ENCODE measurements around the gene DYNC2LI1. TPM values are rescaled to one million over a fixed set of nuclear protein-coding genes. Genes with fewer than 3 reads are reported as not detected.

The DYNC2LI1 gene
- total and polyA plus RNA-seq, 2 donors, result 17.3 to 26.4 TPM

- no peaks in the 10 kb centered on the region for H3K27me3 ChIP-seq (ENCODE audit: control insufficient read depth in 2 of 2, insufficient read depth in 1 of 2, low read length in 1 of 2)
- 97% methylated on average over 1 of the region's 1 CpG for WGBS
- DNase-seq (ENCODE audit: low read depth in 6 of 9, low spot score in 9 of 9), result no peak
- H3K9me3 ChIP-seq (ENCODE audit: control insufficient read depth in 2 of 2, insufficient read depth in 1 of 2, low read length in 1 of 2), result no peaks in the 10 kb centered on the region
- no peaks in the 10 kb centered on the region for H3K36me3 ChIP-seq (ENCODE audit: control insufficient read depth in 2 of 2, insufficient read depth in 2 of 2, low read length in 1 of 2)
- no peak overlapping the region for H3K27ac ChIP-seq (ENCODE audit: low read depth in 1 of 2, low read length in 1 of 2)
- no peak overlapping the region for H3K4me3 ChIP-seq (ENCODE audit: low read length in 2 of 2)
- no peaks in the 10 kb centered on the region for H3K4me1 ChIP-seq (ENCODE audit: control insufficient read depth in 2 of 2, insufficient read depth in 2 of 2, low read length in 2 of 2)
Observed at GRCh38 chr2:43796206-43796605, 22.4 kb downstream of the DYNC2LI1 start.

- no peaks in the 10 kb centered on the region for H3K36me3 ChIP-seq (ENCODE audit: control insufficient read depth in 2 of 2, insufficient read depth in 2 of 2, low read length in 1 of 2)
- H3K4me3 ChIP-seq (ENCODE audit: low read length in 2 of 2), result no peak overlapping the region
- no peaks in the 10 kb centered on the region for H3K4me1 ChIP-seq (ENCODE audit: control insufficient read depth in 2 of 2, insufficient read depth in 2 of 2, low read length in 2 of 2)
- 91% methylated on average over 4 of the region's 4 CpGs for WGBS
- no peak for DNase-seq (ENCODE audit: low read depth in 6 of 9, low spot score in 9 of 9)
- H3K27me3 ChIP-seq (ENCODE audit: control insufficient read depth in 2 of 2, insufficient read depth in 1 of 2, low read length in 1 of 2), result no peaks in the 10 kb centered on the region
- no peaks in the 10 kb centered on the region for H3K9me3 ChIP-seq (ENCODE audit: control insufficient read depth in 2 of 2, insufficient read depth in 1 of 2, low read length in 1 of 2)
- H3K27ac ChIP-seq (ENCODE audit: low read depth in 1 of 2, low read length in 1 of 2), result no peak overlapping the region
Observed at GRCh38 chr2:43798300-43798699, 24.5 kb downstream of the DYNC2LI1 start.

DNA sequence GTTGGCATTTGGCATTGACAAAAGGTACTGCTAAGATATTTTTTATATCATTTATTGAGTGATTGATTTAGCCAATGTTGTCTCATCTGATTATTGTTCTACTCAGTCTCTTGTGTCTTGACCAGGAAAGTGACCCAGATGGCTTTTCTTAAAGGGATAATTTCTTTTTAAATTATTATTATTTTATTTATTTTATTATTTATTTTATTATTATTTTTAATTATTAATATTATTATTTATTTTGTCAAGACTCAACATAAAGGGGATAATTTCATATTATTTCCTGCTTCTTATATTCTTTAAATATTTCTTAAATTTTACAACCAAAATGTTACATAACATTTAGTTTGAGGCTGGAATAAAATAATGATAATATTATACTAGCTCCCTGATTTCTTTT lies 27.1 kb downstream of the DYNC2LI1 start:
- Histone ChIP-seq H3K4me1 (ENCODE audit: control insufficient read depth in 2 of 2, insufficient read depth in 2 of 2, low read length in 2 of 2) (no peaks in the 10 kb centered on the region), H3K27me3 (ENCODE audit: control insufficient read depth in 2 of 2, insufficient read depth in 1 of 2, low read length in 1 of 2) (no peaks in the 10 kb centered on the region), H3K9me3 (ENCODE audit: control insufficient read depth in 2 of 2, insufficient read depth in 1 of 2, low read length in 1 of 2) (no peaks in the 10 kb centered on the region), H3K27ac (ENCODE audit: low read depth in 1 of 2, low read length in 1 of 2) (no peak overlapping the region), H3K4me3 (ENCODE audit: low read length in 2 of 2) (no peak overlapping the region), H3K36me3 (ENCODE audit: control insufficient read depth in 2 of 2, insufficient read depth in 2 of 2, low read length in 1 of 2) (no peaks in the 10 kb centered on the region)
- DNase-seq (ENCODE audit: low read depth in 6 of 9, low spot score in 9 of 9), result no peak

GRCh38 chr2:43802135-43802534 lies 28.3 kb downstream of the DYNC2LI1 start:
- 98% methylated on average over 2 of the region's 2 CpGs for WGBS
- Histone ChIP-seq H3K9me3 (ENCODE audit: control insufficient read depth in 2 of 2, insufficient read depth in 1 of 2, low read length in 1 of 2) (no peaks in the 10 kb centered on the region), H3K27ac (ENCODE audit: low read depth in 1 of 2, low read length in 1 of 2) (no peak overlapping the region), H3K4me1 (ENCODE audit: control insufficient read depth in 2 of 2, insufficient read depth in 2 of 2, low read length in 2 of 2) (no peaks in the 10 kb centered on the region), H3K36me3 (ENCODE audit: control insufficient read depth in 2 of 2, insufficient read depth in 2 of 2, low read length in 1 of 2) (no peaks in the 10 kb centered on the region), H3K4me3 (ENCODE audit: low read length in 2 of 2) (no peak overlapping the region), H3K27me3 (ENCODE audit: control insufficient read depth in 2 of 2, insufficient read depth in 1 of 2, low read length in 1 of 2) (no peaks in the 10 kb centered on the region)
- DNase-seq (ENCODE audit: low read depth in 6 of 9, low spot score in 9 of 9), result no peak

DNA sequence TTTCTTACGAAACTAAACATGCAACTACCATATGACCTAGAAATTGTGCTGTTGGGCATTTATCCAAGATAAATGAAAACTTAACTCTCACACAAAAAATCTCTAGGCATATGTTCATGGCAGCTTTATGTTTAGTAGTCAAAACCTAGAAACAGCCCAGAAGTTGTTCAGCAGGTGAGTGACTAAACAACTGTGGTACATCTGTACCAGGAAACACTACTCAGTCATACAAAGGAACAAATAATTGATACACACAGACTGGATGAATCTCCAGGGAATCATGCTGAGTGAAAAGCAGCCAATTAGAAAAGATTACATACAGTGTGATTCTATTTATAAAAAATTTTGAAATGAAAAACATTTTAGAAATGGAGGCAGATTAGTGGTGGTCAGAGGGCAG lies 29.3 kb downstream of the DYNC2LI1 start:
- no peak for DNase-seq (ENCODE audit: low read depth in 6 of 9, low spot score in 9 of 9)
- H3K27ac ChIP-seq (ENCODE audit: low read depth in 1 of 2, low read length in 1 of 2), result no peak overlapping the region
- 98% methylated on average over 1 of the region's 1 CpG for WGBS
- H3K4me1 ChIP-seq (ENCODE audit: control insufficient read depth in 2 of 2, insufficient read depth in 2 of 2, low read length in 2 of 2), result no peaks in the 10 kb centered on the region
- H3K4me3 ChIP-seq (ENCODE audit: low read length in 2 of 2), result no peak overlapping the region
- H3K9me3 ChIP-seq (ENCODE audit: control insufficient read depth in 2 of 2, insufficient read depth in 1 of 2, low read length in 1 of 2), result no peaks in the 10 kb centered on the region
- no peaks in the 10 kb centered on the region for H3K27me3 ChIP-seq (ENCODE audit: control insufficient read depth in 2 of 2, insufficient read depth in 1 of 2, low read length in 1 of 2)
- H3K36me3 ChIP-seq (ENCODE audit: control insufficient read depth in 2 of 2, insufficient read depth in 2 of 2, low read length in 1 of 2), result no peaks in the 10 kb centered on the region

- no peaks in the 10 kb centered on the region for H3K36me3 ChIP-seq (ENCODE audit: control insufficient read depth in 2 of 2, insufficient read depth in 2 of 2, low read length in 1 of 2)
Observed at GRCh38 chr2:43806719-43807031, 32.8 kb downstream of the DYNC2LI1 start.

GRCh38 chr2:43810452-43810851 lies 36.6 kb downstream of the DYNC2LI1 start:
- H3K4me3 ChIP-seq (ENCODE audit: low read length in 2 of 2), result no peak overlapping the region
- WGBS, result 98% methylated on average over 2 of the region's 2 CpGs
- no peak overlapping the region for H3K27ac ChIP-seq (ENCODE audit: low read depth in 1 of 2, low read length in 1 of 2)
- H3K27me3 ChIP-seq (ENCODE audit: control insufficient read depth in 2 of 2, insufficient read depth in 1 of 2, low read length in 1 of 2), result no peaks in the 10 kb centered on the region
- H3K4me1 ChIP-seq (ENCODE audit: control insufficient read depth in 2 of 2, insufficient read depth in 2 of 2, low read length in 2 of 2), result no peaks in the 10 kb centered on the region
- DNase-seq (ENCODE audit: low read depth in 6 of 9, low spot score in 9 of 9), result no peak
- no peaks in the 10 kb centered on the region for H3K9me3 ChIP-seq (ENCODE audit: control insufficient read depth in 2 of 2, insufficient read depth in 1 of 2, low read length in 1 of 2)
- no peaks in the 10 kb centered on the region for H3K36me3 ChIP-seq (ENCODE audit: control insufficient read depth in 2 of 2, insufficient read depth in 2 of 2, low read length in 1 of 2)

More at GRCh38 chr2:43806719-43807031, 32.8 kb downstream of the DYNC2LI1 start:
- DNase-seq (ENCODE audit: low read depth in 6 of 9, low spot score in 9 of 9), result no peak
- Histone ChIP-seq H3K4me1 (ENCODE audit: control insufficient read depth in 2 of 2, insufficient read depth in 2 of 2, low read length in 2 of 2) (no peaks in the 10 kb centered on the region), H3K9me3 (ENCODE audit: control insufficient read depth in 2 of 2, insufficient read depth in 1 of 2, low read length in 1 of 2) (no peaks in the 10 kb centered on the region), H3K4me3 (ENCODE audit: low read length in 2 of 2) (no peak overlapping the region), H3K27ac (ENCODE audit: low read depth in 1 of 2, low read length in 1 of 2) (no peak overlapping the region), H3K27me3 (ENCODE audit: control insufficient read depth in 2 of 2, insufficient read depth in 1 of 2, low read length in 1 of 2) (no peaks in the 10 kb centered on the region)
- 97% methylated on average over 2 of the region's 2 CpGs for WGBS

DNA sequence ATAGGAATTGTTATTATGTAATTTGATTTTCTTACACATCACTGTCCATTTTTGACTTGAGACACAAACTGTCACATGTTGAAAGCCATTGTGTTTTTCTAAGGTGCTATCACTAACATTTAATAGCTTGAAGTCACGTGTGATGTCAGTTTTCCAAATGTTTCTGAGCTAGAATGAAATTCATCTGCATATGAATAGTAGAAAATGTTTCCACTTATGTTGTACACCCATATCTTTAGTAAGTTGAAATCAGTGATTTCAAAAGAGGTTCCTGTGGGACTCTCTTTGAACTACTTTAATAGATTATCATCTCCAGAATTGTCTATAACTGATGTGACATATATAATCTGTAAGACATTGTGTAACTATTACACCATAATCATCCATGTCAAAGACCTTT lies 37.0 kb downstream of the DYNC2LI1 start:
- DNase-seq (ENCODE audit: low read depth in 6 of 9, low spot score in 9 of 9), result no peak
- Histone ChIP-seq H3K4me1 (ENCODE audit: control insufficient read depth in 2 of 2, insufficient read depth in 2 of 2, low read length in 2 of 2) (no peaks in the 10 kb centered on the region), H3K9me3 (ENCODE audit: control insufficient read depth in 2 of 2, insufficient read depth in 1 of 2, low read length in 1 of 2) (no peaks in the 10 kb centered on the region), H3K36me3 (ENCODE audit: control insufficient read depth in 2 of 2, insufficient read depth in 2 of 2, low read length in 1 of 2) (no peaks in the 10 kb centered on the region), H3K27me3 (ENCODE audit: control insufficient read depth in 2 of 2, insufficient read depth in 1 of 2, low read length in 1 of 2) (no peaks in the 10 kb centered on the region), H3K4me3 (ENCODE audit: low read length in 2 of 2) (no peak overlapping the region), H3K27ac (ENCODE audit: low read depth in 1 of 2, low read length in 1 of 2) (no peak overlapping the region)
- 97% methylated on average over 1 of the region's 1 CpG for WGBS

DNA sequence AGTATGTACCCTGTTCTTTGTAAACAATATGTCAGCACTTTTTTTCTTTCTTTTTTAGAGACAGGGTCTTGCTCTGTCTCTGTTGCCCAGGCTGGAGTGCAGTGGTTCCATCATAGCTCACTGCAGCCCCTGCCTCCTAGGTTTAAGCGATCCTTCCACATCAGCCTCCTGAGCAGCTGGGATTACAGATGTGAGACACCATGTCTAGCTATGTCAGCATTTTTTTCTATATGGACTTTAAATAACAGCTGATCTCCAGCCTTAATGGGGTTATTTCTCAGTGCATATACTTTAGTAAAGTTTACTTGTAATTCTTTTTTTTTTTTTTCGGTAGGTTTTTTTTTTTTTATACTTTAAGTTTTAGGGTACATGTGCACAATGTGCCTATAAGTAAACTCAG lies 38.2 kb downstream of the DYNC2LI1 start:
- H3K27me3 ChIP-seq (ENCODE audit: control insufficient read depth in 2 of 2, insufficient read depth in 1 of 2, low read length in 1 of 2), result no peaks in the 10 kb centered on the region
- no peaks in the 10 kb centered on the region for H3K9me3 ChIP-seq (ENCODE audit: control insufficient read depth in 2 of 2, insufficient read depth in 1 of 2, low read length in 1 of 2)
- DNase-seq (ENCODE audit: low read depth in 6 of 9, low spot score in 9 of 9), result no peak
- H3K36me3 ChIP-seq (ENCODE audit: control insufficient read depth in 2 of 2, insufficient read depth in 2 of 2, low read length in 1 of 2), result no peaks in the 10 kb centered on the region
- H3K27ac ChIP-seq (ENCODE audit: low read depth in 1 of 2, low read length in 1 of 2), result no peak overlapping the region
- 78% methylated on average over 2 of the region's 2 CpGs for WGBS
- H3K4me1 ChIP-seq (ENCODE audit: control insufficient read depth in 2 of 2, insufficient read depth in 2 of 2, low read length in 2 of 2), result no peaks in the 10 kb centered on the region
- H3K4me3 ChIP-seq (ENCODE audit: low read length in 2 of 2), result no peak overlapping the region

- 91% methylated on average over 2 of the region's 2 CpGs for WGBS
- H3K4me3 ChIP-seq (ENCODE audit: low read length in 2 of 2), result no peak overlapping the region
- H3K9me3 ChIP-seq (ENCODE audit: control insufficient read depth in 2 of 2, insufficient read depth in 1 of 2, low read length in 1 of 2), result no peaks in the 10 kb centered on the region
- no peaks in the 10 kb centered on the region for H3K36me3 ChIP-seq (ENCODE audit: control insufficient read depth in 2 of 2, insufficient read depth in 2 of 2, low read length in 1 of 2)
- H3K27ac ChIP-seq (ENCODE audit: low read depth in 1 of 2, low read length in 1 of 2), result no peak overlapping the region
- DNase-seq (ENCODE audit: low read depth in 6 of 9, low spot score in 9 of 9), result no peak
- no peaks in the 10 kb centered on the region for H3K27me3 ChIP-seq (ENCODE audit: control insufficient read depth in 2 of 2, insufficient read depth in 1 of 2, low read length in 1 of 2)
- H3K4me1 ChIP-seq (ENCODE audit: control insufficient read depth in 2 of 2, insufficient read depth in 2 of 2, low read length in 2 of 2), result no peaks in the 10 kb centered on the region
Observed at GRCh38 chr2:43812947-43813346, 39.1 kb downstream of the DYNC2LI1 start.

Measured in thymus (tissue), 11 donors.